ENCODE data around the gene IFNA2.
A peak's percentile ranks its signal among the peaks of the same experiment; 100 is the strongest.
"Not testable (repeated sequence)": the region's sequence is repeated elsewhere in the genome, so short reads cannot be mapped to it uniquely, and the experiment has no call there.

IFNA2 gene

GRCh38 chr9:21381448-21382339 is 3.5 kb downstream of the IFNA2 start:
- no peak for DNase-seq (ENCODE audit: low read depth)

GRCh38 chr9:21371467-21371866 is 13.7 kb downstream of the IFNA2 start:
- not testable (repeated sequence) for DNase-seq (ENCODE audit: low read depth)

GRCh38 chr9:21367957-21368356 is 17.2 kb downstream of the IFNA2 start, which contains the start of gene IFNA13:
IFNA13 (minus strand) TSS chr9:21368057; CDS start chr9:21368010, 47 bp downstream.
- no peak for DNase-seq (ENCODE audit: low read depth)

- not testable (repeated sequence) for DNase-seq (ENCODE audit: low read depth)
These were observed 18.0 kb downstream of the IFNA2 start for GRCh38 chr9:21367169-21367568.

- no peak for DNase-seq (ENCODE audit: low read depth)
These were observed 22.9 kb downstream of the IFNA2 start for GRCh38 chr9:21362287-21362686.

- DNase-seq (ENCODE audit: low read depth): no peak
These were observed 27.4 kb downstream of the IFNA2 start for GRCh38 chr9:21357479-21358460.

GRCh38 chr9:21350787-21351186 is 34.4 kb downstream of the IFNA2 start, which contains the start of gene IFNA6:
IFNA6 (minus strand) TSS chr9:21350887; CDS start chr9:21350887, 0 bp downstream.
- DNase-seq (ENCODE audit: low read depth): no peak

GRCh38 chr9:21348430-21348970 is 36.7 kb downstream of the IFNA2 start:
- no peak for DNase-seq (ENCODE audit: low read depth)

GRCh38 chr9:21340735-21341134 is 44.5 kb downstream of the IFNA2 start:
- DNase-seq (ENCODE audit: low read depth): no peak

- no peak for DNase-seq (ENCODE audit: low read depth)
These were observed 48.7 kb downstream of the IFNA2 start for GRCh38 chr9:21336457-21336856.

GRCh38 chr9:21334701-21335632 is 50.2 kb downstream of the IFNA2 start, which contains the start of gene KLHL9:
KLHL9 (minus strand) TSS chr9:21335404; CDS start chr9:21334859, 545 bp downstream.
- DNase-seq (ENCODE audit: low read depth): peak; percentile 78
